ENCODE measurements around the gene ERO1A. TPM values are rescaled to one million over a fixed set of nuclear protein-coding genes. Genes with fewer than 3 reads are reported as not detected.

The ERO1A gene
- total RNA-seq, 2 donors from 2014 or later = 142 to 146 TPM

DNA sequence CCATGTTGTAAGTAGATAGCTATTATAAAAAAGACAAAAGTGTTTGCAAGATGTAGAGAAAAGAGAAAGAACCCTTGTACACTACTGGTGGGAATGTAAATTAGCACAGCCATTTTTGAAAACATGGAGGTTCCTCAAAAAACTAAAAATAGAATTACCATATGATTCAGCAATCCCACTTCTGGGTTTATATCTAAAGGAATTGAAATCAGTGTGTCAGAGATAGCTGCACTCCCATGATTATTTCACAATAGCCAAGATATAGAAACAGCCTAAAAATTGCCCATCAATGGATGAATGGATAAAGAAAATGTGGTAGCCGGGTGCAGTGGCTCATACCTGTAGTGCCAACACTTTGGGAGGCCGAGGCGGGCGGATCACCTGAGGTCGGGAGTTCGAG lies 20.8 kb upstream of the ERO1A start:
- peaks cover 22% of the 10 kb centered on the region for H3K36me3 Mint-ChIP-seq
- H3K4me3 Mint-ChIP-seq = no peak overlapping the region
- ATAC-seq (no peak), DNase-seq (ENCODE audit: low spot score) (no peak)
- no peaks in the 10 kb centered on the region for H3K9me3 Mint-ChIP-seq
- H3K27ac Mint-ChIP-seq = no peak overlapping the region
- peaks cover 0 to 7% of the 10 kb centered on the region in 2 donors for H3K4me1 Mint-ChIP-seq (ENCODE audit: low read depth in 2 of 2)
- no peaks in the 10 kb centered on the region for H3K27me3 Mint-ChIP-seq

- Mint-ChIP-seq H3K27ac (no peak overlapping the region), H3K27me3 (no peaks in the 10 kb centered on the region), H3K9me3 (no peaks in the 10 kb centered on the region), H3K36me3 (peaks cover 36% of the 10 kb centered on the region), H3K4me3 (no peak overlapping the region), H3K4me1 (ENCODE audit: low read depth in 2 of 2) (peaks cover 16 to 28% of the 10 kb centered on the region in 2 donors)
- DNase-seq (ENCODE audit: low spot score) (no peak), ATAC-seq (no peak)
Observed at GRCh38 chr14:52711666-52712065, 16.3 kb upstream of the ERO1A start.

GRCh38 chr14:52706724-52707706 lies 11.7 kb upstream of the ERO1A start, which contains the start of gene PSMC6:
TSS of gene PSMC6 (plus strand) at chr14:52707200. CDS start at chr14:52707220, 20 bp downstream.
- ATAC-seq = peak; percentile 99 to 100
- Mint-ChIP-seq H3K36me3 (peaks cover 23% of the 10 kb centered on the region), H3K9me3 (no peaks in the 10 kb centered on the region), H3K27ac (peak within 1 kb of the TSS; percentile 98 to 100), H3K4me3 (peak within 1 kb of the TSS; percentile 100), H3K4me1 (ENCODE audit: low read depth in 2 of 2) (peaks cover 24 to 32% of the 10 kb centered on the region in 2 donors), H3K27me3 (no peaks in the 10 kb centered on the region)
- peak; percentile 91 for DNase-seq (ENCODE audit: low spot score)

DNA sequence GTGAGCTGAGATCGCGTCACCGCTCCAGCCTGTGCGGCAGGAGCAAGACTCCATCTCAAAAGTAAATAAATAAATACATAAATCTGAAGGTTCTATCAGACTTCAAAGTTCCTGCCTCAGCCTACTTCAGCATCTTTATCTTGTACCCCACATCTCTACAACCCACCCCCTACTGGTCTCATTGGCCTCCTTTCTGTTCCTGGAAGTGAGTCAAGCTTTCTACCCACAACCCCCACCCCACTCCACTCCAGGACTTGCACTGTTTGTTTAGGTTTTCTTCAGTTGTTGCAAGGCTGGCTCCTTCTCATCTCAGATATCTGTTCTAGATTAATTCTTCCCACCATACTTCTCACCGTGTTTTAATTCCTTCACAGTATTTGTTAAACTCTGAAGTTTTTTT lies 10.9 kb upstream of the ERO1A start:
- Mint-ChIP-seq H3K4me3 (peak overlapping the region; percentile 100), H3K36me3 (peaks cover 19% of the 10 kb centered on the region), H3K27ac (peak overlapping the region; percentile 98 to 100), H3K9me3 (no peaks in the 10 kb centered on the region), H3K4me1 (ENCODE audit: low read depth in 2 of 2) (peaks cover 25 to 32% of the 10 kb centered on the region in 2 donors), H3K27me3 (peaks cover 0 to 1% of the 10 kb centered on the region in 2 donors)
- DNase-seq (ENCODE audit: low spot score) (no peak), ATAC-seq (peak; percentile 43 to 65)

DNA sequence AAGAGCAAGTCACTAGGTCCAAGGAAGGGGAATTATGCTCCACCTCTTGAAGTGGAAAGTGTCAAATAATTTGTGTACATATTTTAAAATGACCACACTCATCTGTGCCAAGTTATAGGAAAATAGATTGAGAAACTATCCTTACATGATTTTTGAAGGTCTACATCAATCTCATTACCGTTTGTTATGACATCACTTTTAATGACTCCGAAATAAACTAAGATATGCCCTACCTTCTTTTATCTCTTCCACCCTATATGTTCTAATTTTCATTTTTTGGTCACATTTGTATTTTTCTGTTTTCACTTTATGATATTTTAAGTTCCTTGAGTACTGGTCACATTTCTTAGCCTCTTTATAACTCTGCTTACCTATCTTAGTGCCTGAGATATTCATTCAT lies 8.3 kb upstream of the ERO1A start:
- peaks cover 25 to 27% of the 10 kb centered on the region in 2 donors for H3K4me1 Mint-ChIP-seq (ENCODE audit: low read depth in 2 of 2)
- no peak overlapping the region for H3K4me3 Mint-ChIP-seq
- H3K27me3 Mint-ChIP-seq = peaks cover 0 to 3% of the 10 kb centered on the region in 2 donors
- no peaks in the 10 kb centered on the region for H3K9me3 Mint-ChIP-seq
- ATAC-seq (no peak), DNase-seq (ENCODE audit: low spot score) (no peak)
- no peak overlapping the region for H3K27ac Mint-ChIP-seq
- H3K36me3 Mint-ChIP-seq = peaks cover 13% of the 10 kb centered on the region

GRCh38 chr14:52703225-52703624 lies 7.9 kb upstream of the ERO1A start:
- H3K27me3 Mint-ChIP-seq = peaks cover 0 to 3% of the 10 kb centered on the region in 2 donors
- DNase-seq (ENCODE audit: low spot score) (no peak), ATAC-seq (no peak)
- H3K9me3 Mint-ChIP-seq = no peaks in the 10 kb centered on the region
- H3K4me1 Mint-ChIP-seq (ENCODE audit: low read depth in 2 of 2) = peaks cover 21 to 25% of the 10 kb centered on the region in 2 donors
- no peak overlapping the region for H3K27ac Mint-ChIP-seq
- no peak overlapping the region for H3K4me3 Mint-ChIP-seq
- peaks cover 12% of the 10 kb centered on the region for H3K36me3 Mint-ChIP-seq

DNA sequence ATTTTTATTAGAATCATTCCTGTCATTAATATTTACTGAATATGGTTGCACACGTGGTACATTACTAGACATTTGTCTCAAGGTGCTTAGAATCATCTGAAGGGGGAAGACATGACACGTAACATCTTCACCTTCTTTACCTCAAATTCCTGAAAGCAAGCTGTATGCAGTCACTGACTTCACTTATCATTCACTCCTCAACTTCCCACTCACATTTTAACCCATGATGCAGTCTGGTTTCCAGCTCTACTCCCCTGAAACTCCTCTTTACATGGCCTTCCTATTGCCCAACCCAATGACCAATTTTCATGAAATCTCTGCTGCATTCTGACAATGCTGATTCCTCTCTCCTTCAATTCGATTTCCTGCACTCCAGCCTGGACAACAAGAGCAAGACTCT lies 5.9 kb upstream of the ERO1A start:
- Mint-ChIP-seq H3K27me3 (peaks cover 0 to 3% of the 10 kb centered on the region in 2 donors), H3K36me3 (no peaks in the 10 kb centered on the region), H3K4me1 (ENCODE audit: low read depth in 2 of 2) (peaks cover 2 to 9% of the 10 kb centered on the region in 2 donors), H3K4me3 (no peak overlapping the region), H3K27ac (no peak overlapping the region), H3K9me3 (no peaks in the 10 kb centered on the region)
- no peak for DNase-seq (ENCODE audit: low spot score)
- no peak for ATAC-seq

DNA sequence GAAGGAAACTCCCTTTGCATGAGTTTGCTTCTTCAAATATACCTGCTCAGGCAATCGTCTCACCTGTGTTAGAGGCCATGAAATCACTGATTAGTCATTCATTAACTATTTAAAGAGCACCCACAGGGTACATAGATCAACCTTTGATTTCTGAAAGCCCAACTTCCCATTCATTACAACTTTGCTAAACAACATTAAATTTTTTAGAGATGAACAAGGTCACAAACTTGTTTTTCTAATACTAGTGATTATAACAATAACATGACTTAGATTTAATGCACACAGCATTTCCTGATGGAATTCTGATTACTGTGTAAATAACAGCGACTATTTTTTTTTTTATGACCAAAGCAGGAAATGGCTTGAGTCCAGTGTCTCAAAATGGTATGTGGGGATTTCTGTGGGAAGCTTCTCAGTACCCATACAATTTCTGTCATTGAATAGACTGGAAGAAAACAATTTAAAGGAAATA lies 5.4 kb upstream of the ERO1A start:
- no peaks in the 10 kb centered on the region for H3K9me3 Mint-ChIP-seq
- no peak for DNase-seq (ENCODE audit: low spot score)
- no peak overlapping the region for H3K4me3 Mint-ChIP-seq
- H3K27me3 Mint-ChIP-seq = peaks cover 0 to 3% of the 10 kb centered on the region in 2 donors
- ATAC-seq = no peak
- no peaks in the 10 kb centered on the region for H3K36me3 Mint-ChIP-seq
- peaks cover 0 to 8% of the 10 kb centered on the region in 2 donors for H3K4me1 Mint-ChIP-seq (ENCODE audit: low read depth in 2 of 2)
- H3K27ac Mint-ChIP-seq = no peak overlapping the region

- Mint-ChIP-seq H3K4me1 (ENCODE audit: low read depth in 2 of 2) (peaks cover 32 to 36% of the 10 kb centered on the region in 2 donors), H3K4me3 (peak overlapping the region; percentile 97), H3K9me3 (no peaks in the 10 kb centered on the region), H3K36me3 (peaks cover 6% of the 10 kb centered on the region), H3K27ac (peak overlapping the region; percentile 96), H3K27me3 (no peaks in the 10 kb centered on the region)
- DNase-seq (ENCODE audit: low spot score) (peak; percentile 64), ATAC-seq (peak; percentile 43 to 59)
Observed at GRCh38 chr14:52694761-52695480, 437 bp downstream of the ERO1A start.

DNA sequence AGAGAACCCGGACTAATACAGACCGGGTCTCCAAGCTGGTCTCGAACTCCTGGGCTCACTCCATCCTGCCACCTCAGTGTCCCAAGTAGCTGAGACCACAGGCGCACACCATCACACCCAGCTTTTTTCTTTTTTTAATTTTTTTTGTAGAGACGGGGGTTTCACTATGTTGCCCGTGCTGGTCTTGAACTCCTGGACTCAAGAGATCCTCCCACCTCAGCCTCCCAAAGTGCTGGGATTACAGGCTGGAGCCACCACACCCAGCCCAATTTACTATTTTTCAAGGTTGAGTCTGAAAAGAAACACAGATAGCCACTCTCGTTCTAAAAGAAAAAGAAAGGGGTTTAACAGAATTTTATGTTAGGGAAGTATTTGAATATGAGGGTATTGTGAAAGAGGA lies 1.8 kb downstream of the ERO1A start:
- Mint-ChIP-seq H3K4me3 (peak overlapping the region; percentile 97), H3K27me3 (no peaks in the 10 kb centered on the region), H3K36me3 (peaks cover 6% of the 10 kb centered on the region), H3K9me3 (no peaks in the 10 kb centered on the region), H3K27ac (peak overlapping the region; percentile 96), H3K4me1 (ENCODE audit: low read depth in 2 of 2) (peaks cover 36 to 38% of the 10 kb centered on the region in 2 donors)
- ATAC-seq = no peak
- DNase-seq (ENCODE audit: low spot score) = no peak

DNA sequence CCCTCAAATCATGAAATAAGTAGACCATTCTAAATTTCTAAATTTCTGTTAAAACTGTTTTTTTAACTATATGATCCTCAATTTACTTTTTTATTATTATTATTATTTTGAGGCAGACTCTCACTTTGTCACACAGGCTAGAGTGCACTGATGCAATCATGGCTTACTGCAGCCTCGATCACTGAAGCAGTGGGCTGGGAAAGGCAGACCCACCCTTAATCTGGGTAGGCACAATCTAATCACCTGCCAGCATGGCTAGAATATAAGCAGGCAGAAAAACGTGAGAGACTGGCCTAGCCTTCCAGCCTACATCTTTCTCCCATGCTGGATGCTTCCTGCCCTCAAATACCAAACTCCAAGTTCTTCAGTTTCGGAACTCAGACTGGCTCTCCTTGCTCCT lies 2.3 kb downstream of the ERO1A start:
- Mint-ChIP-seq H3K27ac (peak overlapping the region; percentile 96), H3K36me3 (peaks cover 6% of the 10 kb centered on the region), H3K9me3 (no peaks in the 10 kb centered on the region), H3K4me3 (peak overlapping the region; percentile 97), H3K27me3 (no peaks in the 10 kb centered on the region), H3K4me1 (ENCODE audit: low read depth in 2 of 2) (peaks cover 36 to 40% of the 10 kb centered on the region in 2 donors)
- DNase-seq (ENCODE audit: low spot score) = no peak
- ATAC-seq = no peak

DNA sequence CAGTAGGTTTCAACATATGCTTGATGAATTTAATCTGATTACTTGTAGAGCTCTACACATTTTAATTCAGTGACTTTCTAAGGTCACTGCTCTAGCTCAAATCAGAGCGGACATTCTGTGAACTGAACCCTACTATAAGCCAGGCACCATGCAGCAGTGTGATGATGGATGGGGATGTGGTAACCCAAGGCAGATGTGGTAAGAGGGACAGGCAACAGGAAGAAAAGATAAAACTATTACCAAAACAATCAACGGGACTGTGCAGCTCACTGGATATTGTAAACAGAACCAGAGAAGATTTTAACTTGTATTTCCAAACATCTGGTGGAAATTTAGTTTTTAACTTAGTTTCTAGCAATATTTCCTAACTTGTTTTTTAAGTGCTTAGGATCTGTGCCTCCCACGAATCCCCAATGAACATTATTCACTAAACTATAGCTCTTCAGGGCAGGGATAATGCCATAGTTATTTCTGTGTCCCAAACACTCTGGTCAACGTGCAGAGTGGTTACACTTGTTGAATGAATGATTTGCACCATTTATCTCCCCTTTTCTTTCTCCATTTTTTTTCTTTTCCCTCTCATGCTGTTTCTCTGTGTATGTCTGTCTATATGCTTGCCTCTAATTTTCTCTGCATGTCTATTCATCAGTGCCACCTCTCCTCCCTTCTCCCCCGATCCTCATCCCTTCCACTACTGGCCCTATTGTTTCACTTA lies 3.0 kb downstream of the ERO1A start:
- Mint-ChIP-seq H3K4me1 (ENCODE audit: low read depth in 2 of 2) (peaks cover 37 to 44% of the 10 kb centered on the region in 2 donors), H3K9me3 (no peaks in the 10 kb centered on the region), H3K4me3 (peak overlapping the region; percentile 41), H3K27ac (peak overlapping the region in 1 of 2 donors; percentile 20), H3K36me3 (peaks cover 6% of the 10 kb centered on the region), H3K27me3 (no peaks in the 10 kb centered on the region)
- DNase-seq (ENCODE audit: low spot score) (no peak), ATAC-seq (no peak)
